ENCODE data around the gene KNDC1.
A peak's percentile ranks its signal among the peaks of the same experiment; 100 is the strongest.

KNDC1 gene

GRCh38 chr10:133156674-133157579 is 3.1 kb upstream of the KNDC1 start:
- Histone ChIP-seq H3K4me1 (ENCODE audit: insufficient read depth, low read length) (peaks cover 20% of the 10 kb centered on the region), H3K36me3 (ENCODE audit: insufficient read depth, low read length) (no peaks in the 10 kb centered on the region), H3K9me3 (ENCODE audit: low read length) (peaks cover 2% of the 10 kb centered on the region), H3K4me3 (ENCODE audit: low read length) (no peak overlapping the region), H3K27me3 (ENCODE audit: insufficient read depth, low read length) (peaks cover 5% of the 10 kb centered on the region), H2AFZ (ENCODE audit: low read depth, low read length) (no peak overlapping the region)

GRCh38 chr10:133157662-133158436 is 2.2 kb upstream of the KNDC1 start:
- Histone ChIP-seq H3K9me3 (ENCODE audit: low read length) (peaks cover 2% of the 10 kb centered on the region), H3K4me3 (ENCODE audit: low read length) (no peak overlapping the region), H3K27me3 (ENCODE audit: insufficient read depth, low read length) (peaks cover 5% of the 10 kb centered on the region), H3K36me3 (ENCODE audit: insufficient read depth, low read length) (no peaks in the 10 kb centered on the region), H2AFZ (ENCODE audit: low read depth, low read length) (no peak overlapping the region), H3K4me1 (ENCODE audit: insufficient read depth, low read length) (peaks cover 14% of the 10 kb centered on the region)

GRCh38 chr10:133158437-133158755 is 1.6 kb upstream of the KNDC1 start:
- no peaks in the 10 kb centered on the region for H3K36me3 ChIP-seq (ENCODE audit: insufficient read depth, low read length)
- H2AFZ ChIP-seq (ENCODE audit: low read depth, low read length): no peak overlapping the region
- no peak overlapping the region for H3K4me3 ChIP-seq (ENCODE audit: low read length)
- H3K27me3 ChIP-seq (ENCODE audit: insufficient read depth, low read length): peaks cover 5% of the 10 kb centered on the region
- H3K9me3 ChIP-seq (ENCODE audit: low read length): peaks cover 2% of the 10 kb centered on the region
- H3K4me1 ChIP-seq (ENCODE audit: insufficient read depth, low read length): peaks cover 14% of the 10 kb centered on the region

GRCh38 chr10:133158756-133159610 is 1.0 kb upstream of the KNDC1 start:
- Histone ChIP-seq H3K4me3 (ENCODE audit: low read length) (no peak overlapping the region), H2AFZ (ENCODE audit: low read depth, low read length) (no peak overlapping the region), H3K27me3 (ENCODE audit: insufficient read depth, low read length) (peaks cover 5% of the 10 kb centered on the region), H3K9me3 (ENCODE audit: low read length) (peaks cover 2% of the 10 kb centered on the region), H3K36me3 (ENCODE audit: insufficient read depth, low read length) (no peaks in the 10 kb centered on the region), H3K4me1 (ENCODE audit: insufficient read depth, low read length) (peaks cover 14% of the 10 kb centered on the region)

- H3K4me1 ChIP-seq (ENCODE audit: insufficient read depth, low read length): peaks cover 14% of the 10 kb centered on the region
- H3K36me3 ChIP-seq (ENCODE audit: insufficient read depth, low read length): no peaks in the 10 kb centered on the region
- no peak overlapping the region for H2AFZ ChIP-seq (ENCODE audit: low read depth, low read length)
- peaks cover 5% of the 10 kb centered on the region for H3K27me3 ChIP-seq (ENCODE audit: insufficient read depth, low read length)
- peaks cover 2% of the 10 kb centered on the region for H3K9me3 ChIP-seq (ENCODE audit: low read length)
- H3K4me3 ChIP-seq (ENCODE audit: low read length): no peak overlapping the region
These were observed 439 bp upstream of the KNDC1 start for GRCh38 chr10:133159611-133159949.

GRCh38 chr10:133160826-133161471 is 930 bp downstream of the KNDC1 start:
- peaks cover 2% of the 10 kb centered on the region for H3K9me3 ChIP-seq (ENCODE audit: low read length)
- peak overlapping the region; percentile 76 for H3K4me3 ChIP-seq (ENCODE audit: low read length)

GRCh38 chr10:133161486-133162109 is 1.6 kb downstream of the KNDC1 start:
- Histone ChIP-seq H2AFZ (ENCODE audit: low read depth, low read length) (no peak overlapping the region), H3K27me3 (ENCODE audit: insufficient read depth, low read length) (peaks cover 5% of the 10 kb centered on the region), H3K9me3 (ENCODE audit: low read length) (peaks cover 2% of the 10 kb centered on the region), H3K4me3 (ENCODE audit: low read length) (peak overlapping the region; percentile 76), H3K36me3 (ENCODE audit: insufficient read depth, low read length) (no peaks in the 10 kb centered on the region), H3K4me1 (ENCODE audit: insufficient read depth, low read length) (peaks cover 14% of the 10 kb centered on the region)

More at GRCh38 chr10:133160826-133161471, 930 bp downstream of the KNDC1 start:
- peak overlapping the region; percentile 83 for H2AFZ ChIP-seq (ENCODE audit: low read depth, low read length)
- H3K27me3 ChIP-seq (ENCODE audit: insufficient read depth, low read length): peaks cover 5% of the 10 kb centered on the region
- peaks cover 14% of the 10 kb centered on the region for H3K4me1 ChIP-seq (ENCODE audit: insufficient read depth, low read length)
- H3K36me3 ChIP-seq (ENCODE audit: insufficient read depth, low read length): no peaks in the 10 kb centered on the region

- no peak overlapping the region for H3K4me3 ChIP-seq (ENCODE audit: low read length)
These were observed 2.3 kb downstream of the KNDC1 start for GRCh38 chr10:133162178-133162909.

GRCh38 chr10:133162910-133163856 is 3.2 kb downstream of the KNDC1 start:
- H3K36me3 ChIP-seq (ENCODE audit: insufficient read depth, low read length): no peaks in the 10 kb centered on the region
- H3K27me3 ChIP-seq (ENCODE audit: insufficient read depth, low read length): peaks cover 2% of the 10 kb centered on the region
- no peak overlapping the region for H3K4me3 ChIP-seq (ENCODE audit: low read length)
- no peaks in the 10 kb centered on the region for H3K9me3 ChIP-seq (ENCODE audit: low read length)
- H2AFZ ChIP-seq (ENCODE audit: low read depth, low read length): no peak overlapping the region
- H3K4me1 ChIP-seq (ENCODE audit: insufficient read depth, low read length): peaks cover 14% of the 10 kb centered on the region

More at GRCh38 chr10:133162178-133162909, 2.3 kb downstream of the KNDC1 start:
- Histone ChIP-seq H3K4me1 (ENCODE audit: insufficient read depth, low read length) (peaks cover 14% of the 10 kb centered on the region), H3K36me3 (ENCODE audit: insufficient read depth, low read length) (no peaks in the 10 kb centered on the region), H3K9me3 (ENCODE audit: low read length) (no peaks in the 10 kb centered on the region), H3K27me3 (ENCODE audit: insufficient read depth, low read length) (peaks cover 5% of the 10 kb centered on the region), H2AFZ (ENCODE audit: low read depth, low read length) (no peak overlapping the region)

GRCh38 chr10:133163889-133164815 is 4.1 kb downstream of the KNDC1 start:
- H3K4me3 ChIP-seq (ENCODE audit: low read length): no peak overlapping the region
- H3K27me3 ChIP-seq (ENCODE audit: insufficient read depth, low read length): peaks cover 2% of the 10 kb centered on the region
- no peaks in the 10 kb centered on the region for H3K36me3 ChIP-seq (ENCODE audit: insufficient read depth, low read length)
- peaks cover 14% of the 10 kb centered on the region for H3K4me1 ChIP-seq (ENCODE audit: insufficient read depth, low read length)
- H3K9me3 ChIP-seq (ENCODE audit: low read length): no peaks in the 10 kb centered on the region
- H2AFZ ChIP-seq (ENCODE audit: low read depth, low read length): no peak overlapping the region
